Peyer's patch (tissue), 4 donors: Measurements from ENCODE around the gene CEMP1. TPM values are rescaled to one million over a fixed set of nuclear protein-coding genes. Genes with fewer than 3 reads are reported as not detected.
"Not testable (repeated sequence)": the region's sequence is repeated elsewhere in the genome, so short reads cannot be mapped to it uniquely, and the experiment has no call there.

ENCODE experiments used
- DNase-seq, 3 donors: peaks; one replicate each; pipeline ENCODE4 v3.0.0-alpha.2; 2017 to 2019
- H3K27ac ChIP-seq, 4 donors: fragments of 200-600 bp; sonication (generic); one replicate each; pipeline ENCODE4 v1.5.1; 2016 to 2019
- H3K27me3 ChIP-seq, 2 donors: fragments of 200-600 bp; sonication (generic); one replicate each; pipeline ENCODE4 v1.5.1; 2019
- H3K36me3 ChIP-seq, 3 donors: fragments of 200-600 bp; sonication (generic); one replicate each; pipeline ENCODE4 v1.5.1; 2016 to 2019
- H3K4me1 ChIP-seq, 4 donors: fragments of 200-600 bp; sonication (generic); one replicate each; pipeline ENCODE4 v1.5.1; 2016 to 2019
- H3K4me3 ChIP-seq, 4 donors: fragments of 200-600 bp; sonication (generic); 1 replicate in 3 of 4; 2 replicates in 1 of 4; pipeline ENCODE4 v1.5.1; 2016 to 2019; ENCODE audit warnings: mild to moderate bottlenecking in 1 of 4
- H3K9me3 ChIP-seq, 4 donors: fragments of 200-600 bp; sonication (generic); one replicate each; pipeline ENCODE4 v1.5.1; 2016 to 2019; ENCODE audit warnings: mild to moderate bottlenecking in 1 of 4
- total RNA-seq, 4 donors: library from RNA; depleted of rRNA; stranded (reverse); fragments of >200 nt; gene quantifications; one replicate each; pipeline ENCODE4 v1.1.0, GENCODE V29; 2016
- TF ChIP-seq, protein P1 (sequence below), 6 experiments: fragments of 450-650 bp in 4 of 6; fragments of 200-600 bp in 2 of 6; sonication (generic) in 1 of 6; IDR thresholded peaks; one replicate each; pipeline ENCODE4 v1.5.1; 2017 to 2019; ENCODE audit warnings: antibody characterized with exemption in 6 of 6, mild to moderate bottlenecking in 3 of 6, moderate library complexity in 1 of 6

Gene CEMP1
- total RNA-seq, 4 donors from 2014 or later, result 9.4 to 11.4 TPM; not detected in 2

DNA sequence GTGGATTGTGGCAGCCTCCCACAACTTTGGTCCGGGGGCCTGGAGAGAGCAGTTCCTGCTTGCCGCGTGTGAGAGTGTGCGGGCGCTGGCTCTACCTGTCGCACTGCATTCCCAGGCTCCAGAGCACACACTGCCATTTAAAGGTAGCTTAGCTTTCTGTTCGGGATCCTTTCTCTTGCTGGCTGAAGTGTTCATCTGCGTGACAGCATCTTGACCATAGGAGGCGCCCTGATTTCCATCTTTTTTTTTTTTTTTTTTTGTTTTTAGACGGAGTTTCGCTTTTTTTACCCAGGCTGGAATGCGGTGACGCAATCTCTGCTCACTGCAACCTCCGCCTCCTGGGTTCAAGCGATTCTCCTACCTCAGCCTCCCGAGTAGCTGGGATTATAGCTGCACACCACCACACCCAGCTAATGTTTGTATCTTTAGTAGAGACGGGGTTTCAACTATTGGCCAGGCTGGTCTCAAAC, 20.2 kb upstream of the CEMP1 start:
- H3K9me3 ChIP-seq, H3K36me3 ChIP-seq, H3K4me1 ChIP-seq, H3K27me3 ChIP-seq: not testable (repeated sequence)
- TF ChIP-seq, protein P1, sequence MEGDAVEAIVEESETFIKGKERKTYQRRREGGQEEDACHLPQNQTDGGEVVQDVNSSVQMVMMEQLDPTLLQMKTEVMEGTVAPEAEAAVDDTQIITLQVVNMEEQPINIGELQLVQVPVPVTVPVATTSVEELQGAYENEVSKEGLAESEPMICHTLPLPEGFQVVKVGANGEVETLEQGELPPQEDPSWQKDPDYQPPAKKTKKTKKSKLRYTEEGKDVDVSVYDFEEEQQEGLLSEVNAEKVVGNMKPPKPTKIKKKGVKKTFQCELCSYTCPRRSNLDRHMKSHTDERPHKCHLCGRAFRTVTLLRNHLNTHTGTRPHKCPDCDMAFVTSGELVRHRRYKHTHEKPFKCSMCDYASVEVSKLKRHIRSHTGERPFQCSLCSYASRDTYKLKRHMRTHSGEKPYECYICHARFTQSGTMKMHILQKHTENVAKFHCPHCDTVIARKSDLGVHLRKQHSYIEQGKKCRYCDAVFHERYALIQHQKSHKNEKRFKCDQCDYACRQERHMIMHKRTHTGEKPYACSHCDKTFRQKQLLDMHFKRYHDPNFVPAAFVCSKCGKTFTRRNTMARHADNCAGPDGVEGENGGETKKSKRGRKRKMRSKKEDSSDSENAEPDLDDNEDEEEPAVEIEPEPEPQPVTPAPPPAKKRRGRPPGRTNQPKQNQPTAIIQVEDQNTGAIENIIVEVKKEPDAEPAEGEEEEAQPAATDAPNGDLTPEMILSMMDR (IDR thresholded peaks at IDR 0.05), result peak in 1 of 6 experiments; percentile 23
- H3K27ac ChIP-seq, result peak overlapping the region in 2 of 4 donors; percentile 58 to 59
- peak in 2 of 3 donors; percentile 32 to 49 for DNase-seq
- H3K4me3 ChIP-seq, result peak overlapping the region in 2 of 4 donors; percentile 17 to 30

DNA sequence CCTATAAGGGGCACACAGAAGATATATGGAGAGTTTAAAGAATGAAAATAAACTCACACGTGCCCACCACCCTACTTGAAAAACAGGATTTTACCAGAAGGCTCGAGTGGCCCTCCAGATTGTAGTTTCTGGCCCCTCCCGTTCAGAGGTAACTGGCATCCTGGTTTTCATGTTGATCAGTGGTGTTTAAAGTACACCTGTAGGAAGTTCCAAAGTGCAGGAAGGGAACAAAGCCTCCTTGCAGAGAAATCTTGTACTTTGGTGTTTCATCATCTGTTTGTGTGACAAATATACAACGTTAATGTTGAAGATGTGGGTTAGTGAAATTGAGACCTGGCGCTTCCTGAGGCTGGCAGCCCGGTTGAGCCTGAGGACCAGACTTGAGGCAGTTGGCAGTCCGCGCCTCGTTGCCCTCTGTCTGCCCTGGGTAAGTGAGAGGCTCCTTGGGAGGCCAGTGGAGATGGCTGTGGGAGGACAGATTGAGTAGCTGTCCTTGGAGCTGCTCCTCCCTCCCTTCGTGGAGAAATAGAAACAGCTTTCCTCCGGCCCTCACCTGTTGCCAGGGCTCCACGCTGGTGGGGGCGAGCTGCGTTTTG, 19.2 kb upstream of the CEMP1 start:
- not testable (repeated sequence) for H3K4me3 ChIP-seq, H3K36me3 ChIP-seq, H3K9me3 ChIP-seq, DNase-seq, H3K27me3 ChIP-seq, H3K27ac ChIP-seq
- peaks cover 0 to 17% (median 0%) of the 10 kb centered on the region in 4 donors for H3K4me1 ChIP-seq

DNA sequence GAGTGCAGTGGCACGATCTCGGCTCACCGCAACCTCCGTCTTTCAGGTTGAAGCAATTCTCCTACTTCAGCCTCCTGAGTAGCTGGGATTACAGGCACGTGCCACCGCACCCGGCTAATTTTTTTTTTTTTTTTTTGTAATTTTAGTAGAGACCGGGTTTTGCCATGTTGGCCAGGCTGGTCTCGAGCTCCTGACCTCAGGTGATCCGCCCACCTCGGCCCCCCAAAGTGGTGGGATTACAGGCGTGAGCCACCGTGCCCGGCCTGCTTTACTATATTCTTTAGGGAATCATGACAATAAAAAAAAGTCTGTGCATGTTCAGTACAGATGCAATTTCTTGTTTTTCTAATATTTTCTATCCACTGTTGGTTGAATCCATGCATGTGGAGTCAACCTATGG, 12.6 kb upstream of the CEMP1 start:
- H3K36me3 ChIP-seq, DNase-seq, H3K27ac ChIP-seq, H3K4me3 ChIP-seq, H3K27me3 ChIP-seq, H3K9me3 ChIP-seq: not testable (repeated sequence)
- H3K4me1 ChIP-seq, result peaks cover 0 to 43% (median 19%) of the 10 kb centered on the region in 4 donors

DNA sequence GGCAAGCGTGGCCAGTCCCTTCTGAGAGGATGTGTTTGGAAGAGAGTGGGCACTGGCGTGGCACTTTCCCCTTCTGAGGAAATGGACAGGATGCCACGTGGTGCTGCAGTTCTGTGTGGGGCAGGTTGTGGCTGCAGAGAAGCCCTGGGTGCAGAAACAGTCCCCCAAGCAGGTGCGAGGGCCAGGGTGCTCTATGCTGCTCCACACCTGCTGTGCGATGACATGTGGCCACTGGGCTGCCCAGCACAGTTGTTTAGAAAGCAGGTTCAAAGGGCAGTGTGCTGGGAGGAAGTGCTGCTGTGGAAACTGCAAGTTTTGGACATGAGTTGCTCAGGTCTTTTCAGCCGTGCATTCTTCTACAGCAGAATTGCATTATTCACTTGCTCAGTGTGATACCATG, 10.2 kb upstream of the CEMP1 start:
- Histone ChIP-seq H3K4me1 (peaks cover 0 to 44% (median 20%) of the 10 kb centered on the region in 4 donors), H3K27ac (peak overlapping the region in 2 of 4 donors; percentile 8 to 66)
- H3K9me3 ChIP-seq, H3K4me3 ChIP-seq, H3K27me3 ChIP-seq, H3K36me3 ChIP-seq: not testable (repeated sequence)
- TF ChIP-seq, protein P1 (IDR thresholded peaks at IDR 0.05), result peak in 1 of 6 experiments; percentile 3
- DNase-seq, result peak; percentile 28 to 78 (median 68)

DNA sequence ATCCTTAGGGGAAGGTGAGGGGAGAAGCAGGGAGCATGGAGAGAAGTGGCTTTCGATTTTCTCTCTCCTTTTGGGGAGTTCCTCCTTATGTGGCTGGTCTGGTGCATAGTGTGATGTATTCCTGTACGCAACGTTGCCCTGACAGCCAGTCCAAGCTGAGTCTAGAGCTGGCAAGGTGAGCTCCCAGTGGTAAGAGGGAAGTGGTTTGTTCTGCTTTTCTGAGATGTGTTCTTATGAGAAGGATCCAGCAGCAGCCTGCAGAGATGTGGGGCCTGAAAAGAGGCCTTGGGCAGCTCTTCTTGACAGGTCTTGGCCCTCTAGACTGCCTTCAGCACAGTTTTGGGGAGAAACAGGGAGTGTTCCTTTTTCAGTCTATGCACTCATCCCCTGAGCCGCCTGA, 9.7 kb upstream of the CEMP1 start:
- H3K36me3 ChIP-seq, H3K9me3 ChIP-seq, H3K27me3 ChIP-seq, H3K4me3 ChIP-seq, DNase-seq: not testable (repeated sequence)
- H3K4me1 ChIP-seq, result peaks cover 0 to 44% (median 20%) of the 10 kb centered on the region in 4 donors
- peak overlapping the region in 1 of 4 donors; percentile 66 for H3K27ac ChIP-seq

DNA sequence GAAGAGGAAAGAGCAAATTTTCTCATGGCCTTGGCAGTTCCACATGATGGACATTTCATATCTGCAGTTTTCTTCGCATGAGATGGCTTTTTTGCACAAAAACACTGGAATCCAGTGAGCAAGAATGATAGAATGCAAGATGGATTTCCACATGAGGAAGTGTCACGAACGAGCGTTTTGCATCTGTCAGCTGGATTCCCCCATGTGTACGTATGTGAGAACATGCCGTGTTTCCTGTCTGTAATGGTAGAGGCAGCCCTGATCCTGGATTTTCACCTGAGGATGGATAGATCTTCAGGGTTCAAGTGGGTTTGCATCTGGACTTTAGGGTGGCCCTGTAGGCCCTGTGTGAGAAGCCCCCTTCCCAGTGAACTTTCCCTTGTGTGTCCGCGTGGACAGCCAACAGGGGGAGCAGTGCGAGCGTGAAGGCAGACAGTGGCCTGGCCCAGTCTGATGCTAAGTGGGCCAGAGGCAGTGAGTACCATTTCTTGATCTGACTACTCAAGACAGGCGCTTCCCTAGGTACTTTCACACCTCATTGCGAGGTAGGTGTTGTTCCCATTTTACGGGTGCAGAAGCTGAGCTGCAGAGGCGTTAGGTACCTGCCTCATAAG, 8.7 kb upstream of the CEMP1 start:
- not testable (repeated sequence) for H3K27me3 ChIP-seq, H3K9me3 ChIP-seq, H3K36me3 ChIP-seq
- peak; percentile 43 to 64 (median 58) for DNase-seq
- Histone ChIP-seq H3K27ac (peak overlapping the region in 1 of 4 donors; percentile 66), H3K4me1 (peaks cover 0 to 41% (median 20%) of the 10 kb centered on the region in 4 donors), H3K4me3 (peak overlapping the region in 2 of 4 donors; percentile 6 to 62)
- TF ChIP-seq, protein P1 (IDR thresholded peaks at IDR 0.05), result peak in 3 of 6 experiments; percentile 20 to 36 (median 28)

DNA sequence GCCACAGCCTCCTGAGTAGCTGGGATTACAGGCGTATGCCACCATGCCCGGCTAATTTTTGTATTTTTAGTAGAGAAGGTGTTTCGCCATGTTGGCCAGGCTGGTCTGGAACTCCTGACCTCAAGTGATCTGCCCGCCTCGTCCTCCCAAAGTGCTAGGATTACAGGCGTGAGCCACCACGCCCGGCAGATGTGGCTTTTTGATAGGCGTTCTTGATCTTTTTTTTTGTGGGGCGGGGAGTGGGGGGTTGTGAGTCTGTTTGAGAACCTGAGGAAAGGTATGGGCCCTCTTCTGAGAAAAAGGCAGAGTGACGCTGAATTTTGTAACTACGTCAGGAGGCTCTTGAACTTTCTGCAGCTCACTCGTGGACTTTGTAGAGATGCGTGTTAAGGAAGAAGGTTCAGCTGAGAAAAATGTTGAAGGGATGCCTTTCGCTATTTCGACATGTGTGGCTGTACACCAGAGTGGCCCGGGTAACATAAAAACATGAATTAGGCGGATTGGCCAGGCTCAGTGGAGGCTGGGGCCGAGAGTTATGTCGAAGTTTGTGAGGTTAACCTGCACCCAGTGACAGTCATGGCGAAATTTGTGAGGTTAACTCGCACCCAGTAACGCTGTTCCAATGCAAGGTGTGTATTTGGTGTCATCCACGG, 8.1 kb upstream of the CEMP1 start:
- DNase-seq, result peak in 1 of 3 donors; percentile 33
- Histone ChIP-seq H3K27ac (peak overlapping the region in 1 of 4 donors; percentile 66), H3K4me3 (peak overlapping the region in 2 of 4 donors; percentile 62 to 99), H3K4me1 (peaks cover 0 to 41% (median 20%) of the 10 kb centered on the region in 4 donors)
- not testable (repeated sequence) for H3K27me3 ChIP-seq, H3K9me3 ChIP-seq, H3K36me3 ChIP-seq
